Neutrophil (primary cell): Measurements from ENCODE around the gene ATP2C2.

Source experiments
- H3K27ac ChIP-seq: fragments of 200-600 bp; sonication (generic); 2 replicates; pipeline ENCODE4 v1.5.1; 2016; ENCODE audit warnings: mild to moderate bottlenecking, moderate library complexity
- H3K27me3 ChIP-seq: fragments of 200-600 bp; sonication (generic); 2 replicates; pipeline ENCODE4 v1.6.0; 2016; ENCODE audit warnings: mild to moderate bottlenecking
- H3K36me3 ChIP-seq: fragments of 200-600 bp; sonication (generic); 2 replicates; pipeline ENCODE4 v1.5.1; 2017
- H3K4me1 ChIP-seq, 2 experiments: fragments of 200-600 bp in 1 of 2; sonication (generic) in 1 of 2; 1 replicate in 1 of 2; 2 replicates in 1 of 2; pipeline versions ENCODE4 v1.5.1 to v1.6.1; 2013 to 2016; ENCODE audit warnings: low read depth in 1 of 2, low read length in 1 of 2, mild to moderate bottlenecking in 1 of 2, moderate library complexity in 1 of 2; ENCODE audit not compliant: control insufficient read depth in 1 of 2, insufficient read depth in 1 of 2
- H3K4me3 ChIP-seq, 2 experiments: fragments of 200-600 bp in 1 of 2; sonication (generic) in 1 of 2; 1 replicate in 1 of 2; 2 replicates in 1 of 2; pipeline ENCODE4 v1.5.1; 2013 to 2016; ENCODE audit warnings: low read depth in 1 of 2, low read length in 1 of 2, mild to moderate bottlenecking in 1 of 2, moderate library complexity in 1 of 2
- H3K9me3 ChIP-seq: fragments of 200-600 bp; sonication (generic); 2 replicates; pipeline ENCODE4 v1.5.1; 2016
- TF ChIP-seq, protein P1 (sequence below): fragments of 200-600 bp; sonication (generic); IDR thresholded peaks from 2 replicates; pipeline ENCODE4 v1.5.1; 2016; ENCODE audit warnings: antibody characterized with exemption

The ATP2C2 gene

GRCh38 chr16:84358601-84359295, 9.6 kb upstream of the ATP2C2 start:
- Histone ChIP-seq H3K4me1 (peaks cover 65 to 90% of the 10 kb centered on the region in 2 experiments), H3K27ac (no peak overlapping the region), H3K36me3 (no peaks in the 10 kb centered on the region), H3K9me3 (no peaks in the 10 kb centered on the region), H3K27me3 (no peaks in the 10 kb centered on the region), H3K4me3 (no peak overlapping the region)
- TF ChIP-seq, protein P1, sequence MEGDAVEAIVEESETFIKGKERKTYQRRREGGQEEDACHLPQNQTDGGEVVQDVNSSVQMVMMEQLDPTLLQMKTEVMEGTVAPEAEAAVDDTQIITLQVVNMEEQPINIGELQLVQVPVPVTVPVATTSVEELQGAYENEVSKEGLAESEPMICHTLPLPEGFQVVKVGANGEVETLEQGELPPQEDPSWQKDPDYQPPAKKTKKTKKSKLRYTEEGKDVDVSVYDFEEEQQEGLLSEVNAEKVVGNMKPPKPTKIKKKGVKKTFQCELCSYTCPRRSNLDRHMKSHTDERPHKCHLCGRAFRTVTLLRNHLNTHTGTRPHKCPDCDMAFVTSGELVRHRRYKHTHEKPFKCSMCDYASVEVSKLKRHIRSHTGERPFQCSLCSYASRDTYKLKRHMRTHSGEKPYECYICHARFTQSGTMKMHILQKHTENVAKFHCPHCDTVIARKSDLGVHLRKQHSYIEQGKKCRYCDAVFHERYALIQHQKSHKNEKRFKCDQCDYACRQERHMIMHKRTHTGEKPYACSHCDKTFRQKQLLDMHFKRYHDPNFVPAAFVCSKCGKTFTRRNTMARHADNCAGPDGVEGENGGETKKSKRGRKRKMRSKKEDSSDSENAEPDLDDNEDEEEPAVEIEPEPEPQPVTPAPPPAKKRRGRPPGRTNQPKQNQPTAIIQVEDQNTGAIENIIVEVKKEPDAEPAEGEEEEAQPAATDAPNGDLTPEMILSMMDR, result no peak

GRCh38 chr16:84359326-84359725, 9.0 kb upstream of the ATP2C2 start:
- Histone ChIP-seq H3K36me3 (no peaks in the 10 kb centered on the region), H3K4me1 (peaks cover 65 to 90% of the 10 kb centered on the region in 2 experiments), H3K27ac (no peak overlapping the region), H3K27me3 (no peaks in the 10 kb centered on the region), H3K4me3 (no peak overlapping the region), H3K9me3 (no peaks in the 10 kb centered on the region)
- TF ChIP-seq, protein P1, result no peak

GRCh38 chr16:84360170-84360569, 8.2 kb upstream of the ATP2C2 start:
- H3K27ac ChIP-seq, result peak overlapping the region; percentile 48
- TF ChIP-seq, protein P1, result no peak
- no peaks in the 10 kb centered on the region for H3K27me3 ChIP-seq
- H3K36me3 ChIP-seq, result no peaks in the 10 kb centered on the region
- H3K4me3 ChIP-seq, result no peak overlapping the region
- peaks cover 57 to 86% of the 10 kb centered on the region in 2 experiments for H3K4me1 ChIP-seq
- H3K9me3 ChIP-seq, result no peaks in the 10 kb centered on the region

GRCh38 chr16:84360748-84361147, 7.6 kb upstream of the ATP2C2 start:
- H3K4me3 ChIP-seq, result no peak overlapping the region
- TF ChIP-seq, protein P1, result no peak
- H3K4me1 ChIP-seq, result peaks cover 57 to 83% of the 10 kb centered on the region in 2 experiments
- H3K36me3 ChIP-seq, result no peaks in the 10 kb centered on the region
- H3K27ac ChIP-seq, result peak overlapping the region; percentile 48
- H3K9me3 ChIP-seq, result no peaks in the 10 kb centered on the region
- H3K27me3 ChIP-seq, result no peaks in the 10 kb centered on the region

DNA sequence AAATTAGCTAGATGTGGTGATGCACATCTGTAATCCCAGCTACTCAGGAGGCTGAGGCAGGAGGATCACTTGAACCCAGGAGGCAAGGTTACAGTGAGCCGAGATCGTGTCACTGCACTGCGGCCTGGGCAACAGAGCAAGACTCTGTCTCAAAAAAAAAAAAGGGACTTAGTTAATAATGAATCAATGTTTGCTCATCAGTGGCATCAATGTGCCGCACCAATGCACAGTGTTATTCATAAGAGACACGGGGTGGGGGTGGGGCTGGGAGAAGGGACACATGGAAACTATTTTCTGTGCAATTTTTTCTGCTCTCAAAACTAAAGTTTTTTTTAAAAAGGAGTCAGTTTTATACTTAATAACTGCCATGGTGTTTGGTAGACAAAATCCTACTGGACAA, 6.8 kb upstream of the ATP2C2 start:
- Histone ChIP-seq H3K36me3 (no peaks in the 10 kb centered on the region), H3K4me3 (no peak overlapping the region), H3K27me3 (no peaks in the 10 kb centered on the region), H3K9me3 (no peaks in the 10 kb centered on the region), H3K27ac (no peak overlapping the region), H3K4me1 (peaks cover 54 to 82% of the 10 kb centered on the region in 2 experiments)
- TF ChIP-seq, protein P1, result no peak
